NB4 (cell line): Measurements from ENCODE around the gene HIVEP2.

Source experiments
- MYC ChIP-seq: IDR thresholded peaks from 2 replicates; pipeline ENCODE4 v1.6.1; 2011; ENCODE audit warnings: low read depth, low read length
- POLR2A ChIP-seq: IDR thresholded peaks from 2 replicates; pipeline ENCODE4 v1.6.1; 2011; ENCODE audit warnings: mild to moderate bottlenecking; ENCODE audit not compliant: insufficient read length; ENCODE audit errors: extremely low read depth
- TF ChIP-seq, protein P1 (sequence below): IDR thresholded peaks from one replicate; pipeline ENCODE4 v1.5.1; 2012; ENCODE audit warnings: low read depth, low read length
- TF ChIP-seq, protein P2 (sequence below): IDR thresholded peaks from 2 replicates; pipeline ENCODE4 v1.6.1; 2011; ENCODE audit warnings: low read depth, low read length

- TF ChIP-seq POLR2A = no peak
- no peak for TF ChIP-seq MYC
- TF ChIP-seq, protein P1, sequence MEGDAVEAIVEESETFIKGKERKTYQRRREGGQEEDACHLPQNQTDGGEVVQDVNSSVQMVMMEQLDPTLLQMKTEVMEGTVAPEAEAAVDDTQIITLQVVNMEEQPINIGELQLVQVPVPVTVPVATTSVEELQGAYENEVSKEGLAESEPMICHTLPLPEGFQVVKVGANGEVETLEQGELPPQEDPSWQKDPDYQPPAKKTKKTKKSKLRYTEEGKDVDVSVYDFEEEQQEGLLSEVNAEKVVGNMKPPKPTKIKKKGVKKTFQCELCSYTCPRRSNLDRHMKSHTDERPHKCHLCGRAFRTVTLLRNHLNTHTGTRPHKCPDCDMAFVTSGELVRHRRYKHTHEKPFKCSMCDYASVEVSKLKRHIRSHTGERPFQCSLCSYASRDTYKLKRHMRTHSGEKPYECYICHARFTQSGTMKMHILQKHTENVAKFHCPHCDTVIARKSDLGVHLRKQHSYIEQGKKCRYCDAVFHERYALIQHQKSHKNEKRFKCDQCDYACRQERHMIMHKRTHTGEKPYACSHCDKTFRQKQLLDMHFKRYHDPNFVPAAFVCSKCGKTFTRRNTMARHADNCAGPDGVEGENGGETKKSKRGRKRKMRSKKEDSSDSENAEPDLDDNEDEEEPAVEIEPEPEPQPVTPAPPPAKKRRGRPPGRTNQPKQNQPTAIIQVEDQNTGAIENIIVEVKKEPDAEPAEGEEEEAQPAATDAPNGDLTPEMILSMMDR = no peak
- TF ChIP-seq, protein P2, sequence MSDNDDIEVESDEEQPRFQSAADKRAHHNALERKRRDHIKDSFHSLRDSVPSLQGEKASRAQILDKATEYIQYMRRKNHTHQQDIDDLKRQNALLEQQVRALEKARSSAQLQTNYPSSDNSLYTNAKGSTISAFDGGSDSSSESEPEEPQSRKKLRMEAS = no peak
These were observed 179.7 kb downstream of the HIVEP2 start for GRCh38 chr6:142765306-142765705.
